ENCODE results near the gene LSM7.

The LSM7 gene

GRCh38 chr19:2336528-2337328, 8.3 kb upstream of the LSM7 start:
- DNase-seq: no peak

- no peak for DNase-seq
Observed at GRCh38 chr19:2335848-2336247, 7.5 kb upstream of the LSM7 start.

GRCh38 chr19:2334986-2335846, 6.8 kb upstream of the LSM7 start:
- DNase-seq: no peak

- no peak for DNase-seq
Observed at GRCh38 chr19:2334426-2334825, 6.0 kb upstream of the LSM7 start.

GRCh38 chr19:2333807-2334211, 5.4 kb upstream of the LSM7 start:
- no peak for DNase-seq

GRCh38 chr19:2333027-2333806, 4.8 kb upstream of the LSM7 start:
- DNase-seq: no peak

- peak; percentile 59 for DNase-seq
Observed at GRCh38 chr19:2332341-2333026, 4.1 kb upstream of the LSM7 start.

- DNase-seq: no peak
Observed at GRCh38 chr19:2331601-2332246, 3.3 kb upstream of the LSM7 start.

GRCh38 chr19:2330632-2331284, 2.4 kb upstream of the LSM7 start:
- DNase-seq: no peak

- no peak for DNase-seq
Observed at GRCh38 chr19:2330255-2330631, 1.9 kb upstream of the LSM7 start.

- no peak for DNase-seq
Observed at GRCh38 chr19:2329501-2329916, 1.1 kb upstream of the LSM7 start.

- no peak for DNase-seq
Observed at GRCh38 chr19:2329149-2329478, 728 bp upstream of the LSM7 start.

GRCh38 chr19:2327773-2328400, 499 bp downstream of the LSM7 start:
- DNase-seq: peak; percentile 53

GRCh38 chr19:2326699-2327360, 1.6 kb downstream of the LSM7 start:
- no peak for DNase-seq

- DNase-seq: no peak
Observed at GRCh38 chr19:2325281-2326046, 2.9 kb downstream of the LSM7 start.

GRCh38 chr19:2324220-2324948, 4.0 kb downstream of the LSM7 start:
- no peak for DNase-seq

GRCh38 chr19:2323707-2324106, 4.7 kb downstream of the LSM7 start:
- no peak for DNase-seq

GRCh38 chr19:2321565-2322283, 6.7 kb downstream of the LSM7 start:
- no peak for DNase-seq

GRCh38 chr19:2320939-2321338, 7.4 kb downstream of the LSM7 start:
- no peak for DNase-seq

Measured in activated T-cell treated with anti-CD3 and anti-CD28 coated beads, Interleukin-2, amount 50 U/mL, for 1 hour (primary cell).